AG09319 (cell line): ENCODE data around the gene PSME3.
"Not testable (repeated sequence)": the region's sequence is repeated elsewhere in the genome, so short reads cannot be mapped to it uniquely, and the experiment has no call there.

Source experiments
- DNase-seq: peaks from one replicate; pipeline ENCODE4 v3.0.0-alpha.2; 2010; ENCODE audit warnings: low read depth; ENCODE audit errors: extremely low read depth
- TF ChIP-seq, protein P1 (sequence below): IDR thresholded peaks from 2 replicates; pipeline ENCODE4 v1.5.1; 2011; ENCODE audit warnings: low read depth, mild to moderate bottlenecking, inconsistent platforms, low read length, moderate library complexity

PSME3 gene

DNA sequence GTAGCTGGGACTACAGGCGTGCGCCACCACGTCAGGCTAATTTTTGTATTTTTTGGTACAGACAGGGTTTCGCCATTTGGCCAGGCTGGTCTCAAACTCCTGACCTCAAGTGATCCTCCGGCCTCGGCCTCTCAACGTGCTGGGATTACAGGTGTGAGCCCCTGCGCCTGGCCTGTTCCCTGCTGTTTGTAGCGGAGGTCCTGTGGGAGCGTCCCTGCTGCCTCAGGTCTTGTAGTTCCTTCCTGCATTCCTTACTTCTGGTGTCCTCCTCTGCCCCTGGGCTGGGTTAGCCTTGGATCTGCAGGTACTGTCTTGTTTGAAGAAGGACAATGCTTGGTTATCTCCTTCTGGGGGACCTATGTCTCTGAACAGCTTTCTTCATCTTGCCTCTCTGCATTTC lies 43.8 kb downstream of the PSME3 start:
- TF ChIP-seq, protein P1, sequence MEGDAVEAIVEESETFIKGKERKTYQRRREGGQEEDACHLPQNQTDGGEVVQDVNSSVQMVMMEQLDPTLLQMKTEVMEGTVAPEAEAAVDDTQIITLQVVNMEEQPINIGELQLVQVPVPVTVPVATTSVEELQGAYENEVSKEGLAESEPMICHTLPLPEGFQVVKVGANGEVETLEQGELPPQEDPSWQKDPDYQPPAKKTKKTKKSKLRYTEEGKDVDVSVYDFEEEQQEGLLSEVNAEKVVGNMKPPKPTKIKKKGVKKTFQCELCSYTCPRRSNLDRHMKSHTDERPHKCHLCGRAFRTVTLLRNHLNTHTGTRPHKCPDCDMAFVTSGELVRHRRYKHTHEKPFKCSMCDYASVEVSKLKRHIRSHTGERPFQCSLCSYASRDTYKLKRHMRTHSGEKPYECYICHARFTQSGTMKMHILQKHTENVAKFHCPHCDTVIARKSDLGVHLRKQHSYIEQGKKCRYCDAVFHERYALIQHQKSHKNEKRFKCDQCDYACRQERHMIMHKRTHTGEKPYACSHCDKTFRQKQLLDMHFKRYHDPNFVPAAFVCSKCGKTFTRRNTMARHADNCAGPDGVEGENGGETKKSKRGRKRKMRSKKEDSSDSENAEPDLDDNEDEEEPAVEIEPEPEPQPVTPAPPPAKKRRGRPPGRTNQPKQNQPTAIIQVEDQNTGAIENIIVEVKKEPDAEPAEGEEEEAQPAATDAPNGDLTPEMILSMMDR = no peak
- no peak for DNase-seq

DNA sequence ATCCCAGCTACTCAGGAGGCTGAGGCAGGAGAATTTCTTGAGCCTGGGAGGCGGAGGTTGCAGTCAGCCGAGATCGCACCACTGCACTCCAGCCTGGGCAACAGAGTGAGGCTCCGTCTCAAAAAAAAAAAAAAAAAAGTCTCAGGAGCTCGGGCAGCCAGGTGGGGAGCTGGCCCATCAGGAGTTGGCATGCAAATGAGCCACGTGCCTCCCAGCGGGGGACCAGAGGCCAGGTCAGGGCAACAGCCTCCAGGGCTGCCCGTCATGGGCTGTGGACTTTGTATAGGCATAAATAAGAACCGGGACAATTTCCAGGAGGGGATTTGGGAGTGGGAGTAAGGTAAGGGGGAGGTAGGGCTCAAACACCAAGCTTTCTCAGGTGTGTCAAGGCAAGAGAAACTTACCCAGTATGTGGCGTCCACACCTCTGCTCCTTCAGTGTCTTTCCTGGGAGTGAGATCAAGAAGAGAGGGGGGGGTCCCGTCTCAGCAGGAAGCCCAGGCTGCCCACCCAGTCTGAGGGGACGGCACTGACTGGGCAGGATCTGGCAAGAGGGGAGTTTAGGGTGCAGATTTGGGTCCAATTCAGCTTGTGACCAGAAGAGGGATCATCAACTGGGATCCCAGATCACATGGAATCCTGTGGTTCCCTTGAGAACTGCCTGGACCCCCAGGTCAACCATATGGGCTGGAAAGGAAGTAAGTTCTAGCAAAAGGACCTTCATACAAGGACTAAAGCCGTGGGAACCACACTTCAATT lies 45.1 kb downstream of the PSME3 start:
- TF ChIP-seq, protein P1 = no peak
- no peak for DNase-seq

DNA sequence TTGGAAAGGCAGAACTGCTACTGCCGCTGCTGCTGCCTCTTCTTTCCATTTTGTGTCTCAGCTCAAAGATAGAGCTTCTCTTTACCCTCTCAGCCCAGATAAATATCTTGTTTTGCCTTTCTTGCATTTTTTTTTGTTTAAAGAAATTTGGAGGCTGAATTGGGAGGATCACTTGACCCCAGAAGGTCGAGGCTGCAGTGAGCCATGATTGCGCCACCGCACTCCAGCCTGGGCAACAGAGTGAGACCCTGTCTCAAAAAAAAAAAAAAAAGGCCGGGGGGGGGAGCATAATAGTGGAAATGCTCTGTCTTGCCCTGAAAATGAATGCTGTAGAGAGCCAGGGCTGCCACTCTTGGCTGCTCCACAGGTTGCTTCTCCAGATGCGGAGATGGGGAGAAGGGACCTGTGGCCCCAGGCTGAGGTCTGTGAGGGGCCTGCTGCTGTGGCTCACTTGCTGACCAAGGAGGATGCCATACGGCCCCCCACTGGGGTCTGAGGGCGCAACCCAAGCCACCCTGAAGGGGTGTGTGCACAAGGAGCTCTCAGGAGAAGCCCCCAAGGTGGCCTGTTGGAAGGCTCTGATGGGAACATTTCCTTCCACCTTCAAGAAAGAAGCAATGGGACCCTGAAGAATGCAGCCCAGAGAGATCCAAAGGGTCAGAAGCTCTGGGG lies 45.9 kb downstream of the PSME3 start:
- TF ChIP-seq, protein P1 = no peak
- no peak for DNase-seq

GRCh38 chr17:42879596-42879985 lies 46.4 kb downstream of the PSME3 start:
- TF ChIP-seq, protein P1 = no peak
- DNase-seq = no peak

DNA sequence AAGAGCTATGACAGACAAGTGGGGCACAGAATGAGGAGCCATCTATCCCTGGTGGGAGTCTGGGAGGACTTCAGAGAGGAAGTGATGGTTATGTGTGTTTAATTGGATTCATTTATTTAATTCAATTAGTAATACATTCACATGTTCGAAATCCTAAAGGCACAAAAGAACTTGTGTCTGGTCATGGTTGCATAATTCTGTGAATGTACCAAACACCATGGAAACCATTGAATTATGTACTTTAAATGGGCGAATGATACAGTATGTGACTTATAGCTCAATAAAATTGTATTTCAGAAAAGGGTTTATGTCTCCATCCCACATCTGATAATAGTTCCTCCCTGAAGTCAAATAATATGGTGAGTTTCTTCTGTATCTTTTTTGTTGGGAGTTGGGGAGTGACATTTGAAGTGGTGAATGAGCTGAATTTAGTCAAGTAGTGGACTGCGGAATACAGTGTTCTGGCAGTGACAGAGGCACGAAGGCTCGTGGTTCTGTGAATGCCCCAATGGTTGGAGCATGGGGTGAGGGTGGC lies 47.6 kb downstream of the PSME3 start:
- DNase-seq = no peak
- TF ChIP-seq, protein P1 = no peak

DNA sequence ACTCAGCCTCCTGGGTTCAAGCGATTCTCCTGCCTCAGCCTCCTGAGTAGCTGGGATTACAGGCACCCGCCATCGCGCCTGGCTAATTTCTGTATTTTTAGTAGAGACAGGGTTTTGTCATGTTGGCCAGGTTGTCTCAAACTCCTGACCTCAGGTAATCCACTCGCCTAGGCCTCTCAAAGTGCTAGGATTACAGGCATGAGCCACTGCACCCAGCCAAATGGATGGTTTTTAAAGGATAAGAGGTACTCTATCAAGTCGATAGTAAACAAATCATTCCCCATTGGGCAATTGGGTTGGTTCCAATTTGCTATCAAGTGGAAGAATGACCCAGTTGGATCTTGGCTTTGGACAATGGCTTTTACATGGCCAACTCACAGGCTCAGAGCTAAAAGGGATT lies 48.5 kb downstream of the PSME3 start:
- DNase-seq = not testable (repeated sequence)

GRCh38 chr17:42882166-42882565 lies 49.0 kb downstream of the PSME3 start:
- no peak for DNase-seq
- TF ChIP-seq, protein P1 = no peak
